Measurements from ENCODE around the gene SAPCD1.

Gene SAPCD1

DNA sequence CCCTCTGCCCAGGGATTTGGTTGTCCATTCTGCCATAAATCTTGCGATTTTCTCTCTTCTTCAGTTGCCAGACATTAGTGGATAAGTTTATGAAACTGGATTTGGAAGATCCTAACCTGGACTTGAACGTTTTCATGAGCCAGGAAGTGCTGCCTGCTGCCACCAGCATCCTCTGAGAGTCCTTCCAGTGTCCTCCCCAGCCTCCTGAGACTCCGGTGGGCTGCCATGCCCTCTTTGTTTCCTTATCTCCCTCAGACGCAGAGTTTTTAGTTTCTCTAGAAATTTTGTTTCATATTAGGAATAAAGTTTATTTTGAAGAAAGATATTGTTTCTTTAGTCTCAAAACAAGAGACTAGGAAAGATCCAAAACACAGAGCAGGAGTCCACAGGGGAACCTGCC is at the start of gene SAPCD1:
TSS of gene SAPCD1 (plus strand) at position 301 of the 400 bp plus-strand sequence. CDS start 399 bp downstream, outside the sequence.
- no peak for DNase-seq (ENCODE audit: low spot score)

DNA sequence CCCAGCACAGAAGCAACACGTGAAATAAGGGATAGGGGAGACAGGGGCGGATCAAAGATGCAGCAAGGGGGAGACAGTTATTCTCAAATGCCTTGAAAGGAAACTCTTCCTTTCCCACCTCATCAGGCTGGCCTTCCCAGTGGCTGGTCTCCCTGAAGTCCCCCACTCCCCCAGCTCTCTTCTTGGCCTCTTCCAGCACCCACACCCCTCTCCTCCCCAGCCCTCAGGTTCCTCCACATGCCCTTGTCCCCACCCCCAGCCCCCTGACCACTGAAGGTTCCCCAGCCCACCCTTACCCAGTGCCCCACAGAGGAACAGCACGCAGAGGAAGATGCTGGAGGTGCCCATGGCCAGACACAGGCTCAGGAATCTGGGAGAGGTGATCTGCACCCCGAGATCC is 49.0 kb upstream of the SAPCD1 start:
- DNase-seq (ENCODE audit: low spot score): no peak

- no peak for DNase-seq (ENCODE audit: low spot score)
Observed at GRCh38 chr6:31713991-31714684, 48.3 kb upstream of the SAPCD1 start.

GRCh38 chr6:31715022-31715958 is 47.2 kb upstream of the SAPCD1 start, which contains the start of gene LY6G6D:
Gene LY6G6D (plus strand): TSS chr6:31715348. CDS start chr6:31715356, 8 bp downstream.
- DNase-seq (ENCODE audit: low spot score): no peak

GRCh38 chr6:31717499-31718222 is 44.8 kb upstream of the SAPCD1 start:
- peak; percentile 63 for DNase-seq (ENCODE audit: low spot score)

DNA sequence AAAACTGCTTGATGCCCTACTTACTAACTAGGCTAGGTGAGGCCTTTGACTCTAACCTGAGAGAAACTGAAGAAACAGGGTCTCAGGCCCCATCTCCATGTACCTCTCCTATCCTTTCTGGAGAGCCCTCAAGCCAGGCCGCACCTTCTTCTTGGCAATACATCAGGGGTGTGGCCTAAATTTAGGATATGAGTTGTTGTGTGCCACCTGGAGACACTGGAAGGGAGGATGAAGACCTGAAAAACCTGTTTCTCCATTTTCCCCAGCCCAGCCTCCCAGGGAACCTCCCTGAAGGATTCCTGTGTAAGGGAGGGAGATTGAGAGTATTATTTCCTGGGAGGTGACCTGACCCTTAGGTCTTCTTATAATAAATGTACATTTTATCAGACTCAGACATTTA is 44.2 kb upstream of the SAPCD1 start:
- DNase-seq (ENCODE audit: low spot score): no peak

DNA sequence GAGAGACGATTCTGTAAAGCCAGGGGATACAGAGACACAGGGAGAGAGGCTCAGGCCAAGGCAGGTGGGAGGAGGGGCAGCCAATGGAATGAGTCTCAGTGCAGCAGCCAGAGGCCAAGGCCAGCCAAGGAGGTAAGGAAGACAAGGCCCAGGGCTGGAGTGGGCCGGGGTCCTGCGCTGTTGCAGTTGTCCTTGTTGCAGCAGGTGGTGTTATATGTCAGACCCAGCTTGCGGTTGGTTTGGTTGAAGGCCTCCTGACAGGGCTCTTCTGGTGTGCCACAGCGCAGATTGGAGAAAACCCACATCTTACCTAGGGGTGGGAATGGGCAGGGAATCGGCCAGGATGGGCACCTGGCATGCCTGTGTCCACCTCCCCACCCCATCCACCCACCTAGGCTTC is 43.5 kb upstream of the SAPCD1 start:
- DNase-seq (ENCODE audit: low spot score): no peak

- DNase-seq (ENCODE audit: low spot score): no peak
Observed at GRCh38 chr6:31720196-31720770, 42.2 kb upstream of the SAPCD1 start.

- DNase-seq (ENCODE audit: low spot score): no peak
Observed at GRCh38 chr6:31721351-31722020, 41.0 kb upstream of the SAPCD1 start, which contains the start of gene LY6G6C. Gene LY6G6C (minus strand): TSS chr6:31721746. CDS start chr6:31721679, 67 bp downstream.

DNA sequence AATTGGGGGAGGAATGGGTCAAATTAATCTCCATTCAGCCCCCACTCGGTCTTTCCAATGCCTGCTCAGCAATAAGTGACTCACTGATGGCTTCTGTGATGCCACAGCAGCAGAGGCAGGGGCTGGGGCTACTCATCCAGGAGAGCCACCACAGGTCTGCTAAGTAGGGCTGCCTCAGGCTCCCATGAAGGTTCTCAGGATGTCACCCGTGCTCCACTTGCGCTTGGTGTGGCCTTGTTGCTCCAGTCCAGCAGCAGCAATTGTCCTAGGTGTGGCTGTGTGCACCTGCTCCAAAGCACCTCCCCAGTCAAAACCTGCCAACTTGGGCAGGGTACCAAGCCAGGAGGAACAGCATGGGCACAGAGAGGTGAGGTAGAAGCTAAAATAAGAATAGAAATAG is 40.3 kb upstream of the SAPCD1 start:
- DNase-seq (ENCODE audit: low spot score): no peak

DNA sequence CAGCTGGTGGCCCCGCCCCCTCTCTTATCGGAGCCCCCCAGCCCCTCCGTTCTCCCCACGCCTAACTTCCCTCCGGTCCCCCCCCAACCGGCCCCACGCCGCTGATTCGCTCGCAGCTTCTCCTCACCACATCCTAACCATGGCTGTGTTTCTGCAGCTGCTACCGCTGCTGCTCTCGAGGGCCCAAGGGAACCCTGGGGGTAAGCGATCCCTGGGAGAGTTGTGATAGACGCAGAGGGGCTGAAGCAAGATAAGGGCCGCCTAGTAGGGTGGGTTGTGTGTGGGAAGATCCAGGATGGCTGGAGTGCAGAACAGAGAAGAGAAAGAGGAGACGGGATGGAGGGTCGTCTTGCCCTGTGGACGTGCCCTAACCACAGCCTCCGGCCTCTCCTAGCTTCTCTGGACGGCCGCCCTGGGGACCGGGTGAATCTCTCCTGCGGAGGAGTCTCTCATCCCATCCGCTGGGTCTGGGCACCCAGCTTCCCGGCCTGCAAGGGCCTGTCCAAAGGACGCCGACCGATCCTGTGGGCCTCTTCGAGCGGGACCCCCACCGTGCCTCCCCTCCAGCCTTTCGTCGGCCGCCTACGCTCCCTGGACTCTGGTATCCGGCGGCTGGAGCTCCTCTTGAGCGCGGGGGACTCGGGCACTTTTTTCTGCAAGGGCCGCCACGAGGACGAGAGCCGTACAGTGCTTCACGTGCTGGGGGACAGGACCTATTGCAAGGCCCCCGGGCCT is 39.0 kb upstream of the SAPCD1 start, which contains the start of gene MPIG6B:
TSS of gene MPIG6B (plus strand) at position 129 of the 735 bp plus-strand sequence. CDS start at position 140, 11 bp downstream.
- DNase-seq (ENCODE audit: low spot score): no peak

GRCh38 chr6:31723980-31724691 is 38.3 kb upstream of the SAPCD1 start:
- DNase-seq (ENCODE audit: low spot score): no peak

DNA sequence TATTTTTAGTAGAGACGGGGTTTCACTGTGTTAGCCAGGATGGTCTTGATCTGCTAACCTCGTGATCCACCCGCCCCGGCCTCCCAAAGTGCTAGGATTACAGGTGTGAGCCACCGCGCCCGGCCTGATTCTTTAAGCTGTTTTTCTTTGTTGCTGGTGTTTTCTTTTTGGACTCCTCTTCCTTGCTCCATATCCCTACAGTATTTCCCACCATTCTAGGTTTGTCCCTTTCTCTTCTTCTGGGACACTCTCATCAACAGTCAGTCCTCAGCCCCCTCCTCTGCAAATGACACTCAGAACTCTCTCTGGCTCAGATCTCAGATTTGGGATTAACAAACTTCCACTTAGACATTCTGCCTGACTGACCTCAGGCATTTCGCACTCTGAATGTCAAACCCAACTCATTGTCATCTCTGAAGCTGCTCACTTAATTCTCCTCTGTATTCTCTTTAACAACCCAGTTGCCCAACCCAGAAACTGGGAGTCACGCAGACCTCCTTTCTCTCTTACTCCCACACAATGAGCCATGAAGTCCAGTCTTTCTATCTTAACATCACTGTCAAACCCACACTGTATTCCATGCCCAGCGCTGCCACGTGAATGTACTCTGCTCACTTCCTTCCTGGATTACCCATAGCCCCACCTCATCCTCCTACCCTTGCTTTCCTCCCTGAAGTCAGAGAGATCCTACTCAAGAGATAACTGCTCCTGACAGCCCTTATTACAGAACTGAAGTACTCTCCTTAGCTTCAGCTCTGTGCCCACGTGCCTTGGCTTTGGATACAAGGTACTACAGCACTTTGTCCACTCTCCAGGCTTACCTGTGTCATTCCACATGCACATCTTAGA is 36.7 kb upstream of the SAPCD1 start:
- no peak for DNase-seq (ENCODE audit: low spot score)

- DNase-seq (ENCODE audit: low spot score): no peak
Observed at GRCh38 chr6:31727034-31727716, 35.3 kb upstream of the SAPCD1 start.

DNA sequence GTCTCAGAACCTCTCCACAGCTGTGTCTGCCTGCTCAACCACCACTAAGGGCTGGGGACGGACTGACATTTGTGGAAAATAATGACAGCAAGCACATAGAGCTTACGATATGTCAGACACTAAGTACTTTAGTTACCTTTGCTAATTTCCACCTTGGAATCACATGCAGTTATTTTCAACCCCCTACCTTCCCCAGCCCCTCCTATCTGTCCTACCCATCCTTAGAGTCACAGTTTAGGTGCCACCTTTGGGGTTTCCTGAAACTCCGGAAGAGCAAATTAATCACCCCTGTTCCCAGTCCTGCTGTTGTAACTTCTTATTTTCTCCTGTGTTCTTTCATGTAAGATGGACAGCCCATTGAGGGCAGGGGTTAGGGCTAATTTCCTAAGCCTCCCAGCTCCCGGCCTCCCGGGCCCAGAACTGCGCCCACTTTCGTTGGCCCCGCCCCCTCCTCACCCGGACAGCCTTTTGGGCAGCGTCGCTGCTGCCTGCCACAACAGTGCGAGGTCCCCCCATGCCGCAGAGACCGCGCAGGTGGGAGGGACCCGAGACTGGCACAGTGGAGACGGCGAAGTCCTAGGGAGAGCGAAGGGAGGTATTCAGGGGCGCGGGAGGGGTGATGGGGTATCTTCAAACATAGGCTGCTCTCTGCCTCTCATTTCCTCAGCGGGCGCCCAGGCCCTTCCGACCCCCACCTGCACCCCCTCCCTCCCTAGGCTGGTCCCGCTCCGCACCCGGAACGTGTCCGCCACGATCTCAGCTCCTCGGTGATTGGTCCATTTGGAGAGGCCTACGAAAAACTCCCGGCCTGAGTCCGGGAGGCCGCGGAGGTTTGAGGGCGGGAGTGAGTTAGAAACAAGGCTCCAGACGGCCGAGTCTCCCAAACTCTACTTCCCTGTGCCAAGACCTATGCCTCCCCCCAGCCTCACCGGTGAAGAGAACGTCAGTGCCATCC is 34.5 kb upstream of the SAPCD1 start:
- no peak for DNase-seq (ENCODE audit: low spot score)

- no peak for DNase-seq (ENCODE audit: low spot score)
Observed at GRCh38 chr6:31728767-31729514, 33.5 kb upstream of the SAPCD1 start, which contains the start of gene DDAH2. Gene DDAH2 (minus strand): TSS chr6:31729299. CDS start chr6:31729161, 138 bp downstream.
